Effector memory CD8-positive, alpha-beta T cell (primary cell): Measurements from ENCODE around the gene CFL1.
"Not testable (repeated sequence)": the region's sequence is repeated elsewhere in the genome, so short reads cannot be mapped to it uniquely, and the experiment has no call there.

ENCODE experiments used
- ATAC-seq: fragments of 150-1000 bp; cut with Tn5 transposase; replicated peaks from 2 replicates; pipeline ENCODE4 v1.10.0; 2021; ENCODE audit warnings: mild to moderate bottlenecking, moderate library complexity
- DNase-seq, 3 experiments: peaks; one replicate each; pipeline ENCODE4 v3.0.0; 2021
- H3K27ac Mint-ChIP-seq, 2 donors: one replicate each; pipeline ENCODE4 v1.8.0; 2022; ENCODE audit warnings: mild to moderate bottlenecking in 2 of 2, mixed read lengths in 2 of 2, moderate library complexity in 2 of 2
- H3K27me3 Mint-ChIP-seq, 2 donors: one replicate each; pipeline ENCODE4 v1.8.0; 2022; ENCODE audit warnings: mixed read lengths in 2 of 2
- H3K36me3 Mint-ChIP-seq: one replicate; pipeline ENCODE4 v1.8.0; 2022; ENCODE audit warnings: mild to moderate bottlenecking, moderate library complexity, mixed read lengths; ENCODE audit not compliant: insufficient read depth
- H3K4me1 Mint-ChIP-seq, 2 donors: one replicate each; pipeline ENCODE4 v1.8.0; 2022; ENCODE audit warnings: low read depth in 2 of 2, mixed read lengths in 2 of 2
- H3K4me3 Mint-ChIP-seq, 2 donors: one replicate each; pipeline ENCODE4 v1.8.0; 2022; ENCODE audit warnings: mild to moderate bottlenecking in 2 of 2, mixed read lengths in 2 of 2, moderate library complexity in 2 of 2
- H3K9me3 Mint-ChIP-seq, 2 donors: one replicate each; pipeline ENCODE4 v1.8.0; 2022; ENCODE audit warnings: mixed read lengths in 2 of 2

Gene CFL1

GRCh38 chr11:65853246-65853979, 4.6 kb downstream of the CFL1 start:
- no peak for ATAC-seq

GRCh38 chr11:65852508-65853245, 5.3 kb downstream of the CFL1 start:
- Mint-ChIP-seq H3K27me3 (no peaks in the 10 kb centered on the region), H3K36me3 (peaks cover 73% of the 10 kb centered on the region), H3K9me3 (no peaks in the 10 kb centered on the region), H3K4me3 (no peak overlapping the region), H3K27ac (no peak overlapping the region), H3K4me1 (peaks cover 31 to 33% of the 10 kb centered on the region in 2 donors)
- ATAC-seq, result no peak
- no peak for DNase-seq

More at GRCh38 chr11:65853246-65853979, 4.6 kb downstream of the CFL1 start:
- Mint-ChIP-seq H3K9me3 (no peaks in the 10 kb centered on the region), H3K4me3 (no peak overlapping the region), H3K27ac (peak overlapping the region in 1 of 2 donors; percentile 83), H3K4me1 (peaks cover 33 to 37% of the 10 kb centered on the region in 2 donors), H3K36me3 (peaks cover 81% of the 10 kb centered on the region), H3K27me3 (no peaks in the 10 kb centered on the region)
- no peak for DNase-seq

- Mint-ChIP-seq H3K4me1 (peaks cover 31 to 33% of the 10 kb centered on the region in 2 donors), H3K27me3 (no peaks in the 10 kb centered on the region), H3K9me3 (no peaks in the 10 kb centered on the region), H3K36me3 (peaks cover 66% of the 10 kb centered on the region), H3K4me3 (no peak overlapping the region), H3K27ac (peak overlapping the region in 1 of 2 donors; percentile 78)
- ATAC-seq (no peak), DNase-seq (no peak)
Measured at GRCh38 chr11:65851811-65852507, 6.0 kb downstream of the CFL1 start.

GRCh38 chr11:65851083-65851579, 6.8 kb downstream of the CFL1 start:
- peaks cover 58% of the 10 kb centered on the region for H3K36me3 Mint-ChIP-seq
- H3K4me3 Mint-ChIP-seq, result no peak overlapping the region
- H3K9me3 Mint-ChIP-seq, result no peaks in the 10 kb centered on the region
- peak; percentile 22 for ATAC-seq
- no peak for DNase-seq
- peaks cover 23 to 25% of the 10 kb centered on the region in 2 donors for H3K4me1 Mint-ChIP-seq
- H3K27ac Mint-ChIP-seq, result peak overlapping the region in 1 of 2 donors; percentile 78
- no peaks in the 10 kb centered on the region for H3K27me3 Mint-ChIP-seq

- Mint-ChIP-seq H3K9me3 (no peaks in the 10 kb centered on the region), H3K4me1 (peaks cover 18 to 19% of the 10 kb centered on the region in 2 donors), H3K27ac (peak overlapping the region in 1 of 2 donors; percentile 78), H3K36me3 (peaks cover 51% of the 10 kb centered on the region), H3K27me3 (no peaks in the 10 kb centered on the region), H3K4me3 (no peak overlapping the region)
- DNase-seq (no peak), ATAC-seq (peak; percentile 16)
Measured at GRCh38 chr11:65850217-65851082, 7.5 kb downstream of the CFL1 start.

- peak overlapping the region in 1 of 2 donors; percentile 8 for H3K27ac Mint-ChIP-seq
- H3K4me1 Mint-ChIP-seq, result peaks cover 14 to 17% of the 10 kb centered on the region in 2 donors
- DNase-seq (no peak), ATAC-seq (no peak)
- no peaks in the 10 kb centered on the region for H3K27me3 Mint-ChIP-seq
- no peak overlapping the region for H3K4me3 Mint-ChIP-seq
- peaks cover 45% of the 10 kb centered on the region for H3K36me3 Mint-ChIP-seq
- H3K9me3 Mint-ChIP-seq, result no peaks in the 10 kb centered on the region
Measured at GRCh38 chr11:65849771-65850216, 8.2 kb downstream of the CFL1 start.

GRCh38 chr11:65849366-65849765, 8.6 kb downstream of the CFL1 start:
- H3K9me3 Mint-ChIP-seq, result no peaks in the 10 kb centered on the region
- H3K36me3 Mint-ChIP-seq, result peaks cover 40% of the 10 kb centered on the region
- H3K4me1 Mint-ChIP-seq, result peaks cover 10 to 14% of the 10 kb centered on the region in 2 donors
- no peaks in the 10 kb centered on the region for H3K27me3 Mint-ChIP-seq
- no peak overlapping the region for H3K4me3 Mint-ChIP-seq
- peak overlapping the region in 1 of 2 donors; percentile 8 for H3K27ac Mint-ChIP-seq
- no peak for DNase-seq
- ATAC-seq, result no peak

- not testable (repeated sequence) for DNase-seq, H3K27ac Mint-ChIP-seq, H3K4me3 Mint-ChIP-seq, H3K4me1 Mint-ChIP-seq, ATAC-seq, H3K9me3 Mint-ChIP-seq, H3K27me3 Mint-ChIP-seq
- H3K36me3 Mint-ChIP-seq, result peaks cover 34% of the 10 kb centered on the region
Measured at GRCh38 chr11:65848693-65849092, 9.3 kb downstream of the CFL1 start.

GRCh38 chr11:65847746-65848145, 10.2 kb downstream of the CFL1 start:
- Mint-ChIP-seq H3K27me3 (no peaks in the 10 kb centered on the region), H3K9me3 (no peaks in the 10 kb centered on the region), H3K4me1 (peaks cover 0 to 3% of the 10 kb centered on the region in 2 donors), H3K36me3 (peaks cover 26% of the 10 kb centered on the region), H3K4me3 (no peak overlapping the region), H3K27ac (no peak overlapping the region)
- ATAC-seq, result no peak
- DNase-seq, result no peak

- Mint-ChIP-seq H3K4me1 (no peaks in the 10 kb centered on the region), H3K27ac (no peak overlapping the region), H3K27me3 (no peaks in the 10 kb centered on the region), H3K9me3 (no peaks in the 10 kb centered on the region), H3K36me3 (no peaks in the 10 kb centered on the region), H3K4me3 (no peak overlapping the region)
- DNase-seq, result no peak
- ATAC-seq, result no peak
Measured at GRCh38 chr11:65844231-65844872, 13.6 kb downstream of the CFL1 start.

- Mint-ChIP-seq H3K4me1 (no peaks in the 10 kb centered on the region), H3K36me3 (no peaks in the 10 kb centered on the region), H3K4me3 (no peak overlapping the region), H3K27ac (no peak overlapping the region), H3K27me3 (no peaks in the 10 kb centered on the region), H3K9me3 (no peaks in the 10 kb centered on the region)
- ATAC-seq (no peak), DNase-seq (no peak)
Measured at GRCh38 chr11:65843811-65844210, 14.2 kb downstream of the CFL1 start.

- Mint-ChIP-seq H3K9me3 (no peaks in the 10 kb centered on the region), H3K36me3 (no peaks in the 10 kb centered on the region), H3K4me3 (no peak overlapping the region), H3K27me3 (no peaks in the 10 kb centered on the region), H3K4me1 (no peaks in the 10 kb centered on the region), H3K27ac (no peak overlapping the region)
- no peak for DNase-seq
- ATAC-seq, result no peak
Measured at GRCh38 chr11:65842144-65842543, 15.8 kb downstream of the CFL1 start.
